Small intestine (tissue), 7 donors: ENCODE data around the gene RTP5. TPM values are rescaled to one million over a fixed set of nuclear protein-coding genes. Genes with fewer than 3 reads are reported as not detected.

Experiments used
- DNase-seq, 2 donors: peaks; one replicate each; pipeline versions ENCODE4 v3.0.0 to v3.0.0-alpha.2; 2013
- FAIRE-seq: peaks from 2 replicates; lab custom pipeline; 2012; peaks lifted over from hg19 to GRCh38; lab: Jason Lieb, UNC
- H3K27ac ChIP-seq, 3 donors: one replicate each; pipeline ENCODE4 v1.5.1; 2013; ENCODE audit warnings: low read length in 2 of 3, mild to moderate bottlenecking in 2 of 3, control low read depth in 1 of 3, inconsistent platforms in 1 of 3, low read depth in 1 of 3, moderate library complexity in 1 of 3
- H3K27me3 ChIP-seq, 3 donors: one replicate each; pipeline ENCODE4 v1.6.1; 2013; ENCODE audit warnings: low read length in 3 of 3, inconsistent platforms in 1 of 3; ENCODE audit not compliant: control insufficient read depth in 3 of 3, insufficient read depth in 3 of 3
- H3K36me3 ChIP-seq, 3 donors: one replicate each; pipeline ENCODE4 v1.6.1; 2013; ENCODE audit warnings: low read length in 3 of 3, inconsistent platforms in 1 of 3, low read depth in 1 of 3, mild to moderate bottlenecking in 1 of 3, moderate library complexity in 1 of 3; ENCODE audit not compliant: control insufficient read depth in 3 of 3, insufficient read depth in 2 of 3
- H3K4me1 ChIP-seq, 3 donors: one replicate each; pipeline ENCODE4 v1.6.1; 2013; ENCODE audit warnings: low read length in 2 of 3, inconsistent platforms in 1 of 3, low read depth in 1 of 3, mild to moderate bottlenecking in 1 of 3, moderate library complexity in 1 of 3; ENCODE audit not compliant: control insufficient read depth in 3 of 3, insufficient read depth in 2 of 3
- H3K4me3 ChIP-seq, 3 donors: one replicate each; pipeline ENCODE4 v1.5.1; 2013; ENCODE audit warnings: low read length in 3 of 3, control low read depth in 1 of 3, inconsistent platforms in 1 of 3, low read depth in 1 of 3, mild to moderate bottlenecking in 1 of 3, moderate library complexity in 1 of 3
- H3K9me3 ChIP-seq, 2 donors: one replicate each; pipeline ENCODE4 v1.6.1; 2013; ENCODE audit warnings: low read depth in 1 of 2, low read length in 1 of 2; ENCODE audit not compliant: control insufficient read depth in 2 of 2, insufficient read depth in 1 of 2
- WGBS, 3 donors: extraction: QIAGEN DNeasy Blood & Tissue Kit; methylation state at CpG; one replicate each; pipeline ENCODE4 v1.1.7; 2013; 5-methylcytosine and 5-hydroxymethylcytosine counted together
- polyA plus RNA-seq, 4 donors: library from polyadenylated mRNA; stranded (reverse) in 3 of 4; unstranded in 1 of 4; fragments of 200-250 nt in 3 of 4; fragments of 120-200 nt in 1 of 4; gene quantifications; one replicate each; pipeline versions ENCODE4 v1.2.1 to v1.2.3, GENCODE V29; 2013
- donor health status: healthy with polysubstance abuse.
- donor health status: control.
- donor health status: control.
- donor health status: Bipolar disorder and iron deficiency.
- donor health status: healthy.

The RTP5 gene
- polyA plus RNA-seq, 4 donors, result 0.04 TPM; not detected in 3

DNA sequence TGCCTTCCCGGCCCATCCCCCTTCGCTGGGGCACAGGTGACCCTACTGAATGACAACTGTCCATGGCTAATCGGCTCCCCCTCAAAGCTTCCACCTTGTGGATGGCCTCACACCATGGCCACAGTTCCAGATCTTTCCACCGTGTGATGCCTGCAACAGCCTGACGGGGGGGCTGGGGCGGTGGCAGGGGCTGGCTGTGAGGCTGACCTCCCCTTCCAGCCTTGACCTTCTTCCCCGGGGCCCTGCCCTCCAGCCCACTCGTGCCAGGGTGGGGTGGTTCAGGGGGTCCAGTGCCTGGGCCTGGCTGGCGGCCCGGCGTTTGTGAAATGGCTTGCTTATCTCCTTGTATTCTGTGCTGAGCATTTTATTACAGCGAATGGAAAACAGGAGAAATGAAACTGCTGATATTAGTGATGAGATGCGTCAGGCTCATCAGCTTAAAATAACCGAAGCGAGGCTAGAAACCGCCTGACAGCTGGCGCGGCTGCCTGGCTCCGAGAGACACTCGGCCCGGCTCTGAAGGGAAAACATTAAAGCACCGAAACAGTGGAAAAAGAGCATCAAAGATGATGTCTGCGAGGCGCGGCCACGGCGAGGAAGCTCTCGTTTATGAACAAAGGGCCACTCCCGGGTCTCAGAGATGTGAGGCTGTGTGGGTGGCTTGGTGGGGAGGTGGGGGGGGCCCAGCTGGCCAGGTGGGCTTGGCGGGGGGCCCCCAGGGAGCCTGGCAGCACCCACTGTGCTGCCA lies 9.9 kb upstream of the RTP5 start:
- peak overlapping the region in 1 of 3 donors; percentile 14 for H3K4me3 ChIP-seq
- 5 to 18% (median 16%) methylated on average over 30 of the region's 30 CpGs for WGBS, 3 donors

DNA sequence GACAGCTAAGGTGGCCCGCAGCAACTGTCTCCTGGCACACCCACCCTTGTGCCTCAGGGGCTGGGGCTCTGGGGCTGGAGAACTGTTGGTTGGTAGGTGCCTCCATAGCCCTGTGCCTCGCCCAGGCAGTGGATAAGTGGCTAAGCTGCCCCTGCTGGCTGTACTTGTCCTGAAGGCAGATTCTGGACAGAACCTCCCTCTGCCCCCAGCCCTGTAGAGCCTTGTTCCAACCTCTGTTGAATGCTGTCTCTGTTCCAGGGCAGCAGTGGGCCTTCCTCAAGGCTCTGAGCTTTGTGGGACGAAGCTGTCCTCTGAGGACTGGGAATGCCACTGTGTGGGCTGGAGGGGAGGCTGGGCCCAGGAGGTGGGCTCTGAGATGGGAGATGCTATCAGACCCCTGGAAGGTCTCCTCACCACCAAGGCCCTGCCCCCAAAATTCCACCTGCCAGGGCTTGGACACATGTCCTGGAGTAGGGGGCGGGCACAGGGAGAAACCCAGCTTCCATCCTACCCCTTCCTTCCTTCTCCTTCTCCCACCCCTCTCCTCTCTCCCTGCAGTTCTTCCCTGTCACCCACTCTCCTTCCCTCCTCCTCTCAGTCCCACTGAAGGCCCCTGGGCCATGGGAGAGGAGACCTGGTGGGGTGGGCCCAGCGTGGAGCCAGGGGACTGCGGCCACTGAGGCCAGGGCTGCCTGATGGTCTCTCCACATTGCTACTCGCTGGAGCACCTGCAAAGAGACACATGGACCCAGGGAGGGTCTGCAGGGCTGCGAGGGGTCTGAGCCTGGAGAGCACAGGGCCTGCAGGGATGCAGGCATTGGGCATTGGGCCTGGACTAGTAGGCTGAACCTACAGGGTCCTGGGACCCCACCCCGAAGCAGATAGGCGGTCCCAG lies 9.1 kb upstream of the RTP5 start:
- peak overlapping the region in 1 of 3 donors; percentile 14 for H3K4me3 ChIP-seq
- no peaks in the 10 kb centered on the region for H3K9me3 ChIP-seq
- DNase-seq (no peak), FAIRE-seq (no peak)
- H3K27me3 ChIP-seq, result peaks cover 0 to 23% (median 11%) of the 10 kb centered on the region in 3 donors
- peak overlapping the region in 1 of 3 donors; percentile 2 for H3K27ac ChIP-seq
- H3K36me3 ChIP-seq, result no peaks in the 10 kb centered on the region
- WGBS, 3 donors, result 70 to 80% (median 76%) methylated on average over 7 to 10 of the region's 10 CpGs
- peaks cover 0 to 4% (median 3%) of the 10 kb centered on the region in 3 donors for H3K4me1 ChIP-seq

More for the DNA sequence above, 9.9 kb upstream of the RTP5 start:
- Histone ChIP-seq H3K27ac (peak overlapping the region in 1 of 3 donors; percentile 57), H3K27me3 (peaks cover 0 to 20% (median 6%) of the 10 kb centered on the region in 3 donors), H3K36me3 (no peaks in the 10 kb centered on the region), H3K9me3 (no peaks in the 10 kb centered on the region), H3K4me1 (peaks cover 0 to 4% (median 3%) of the 10 kb centered on the region in 3 donors)
- FAIRE-seq (no peak), DNase-seq (peak; percentile 24 to 31)

DNA sequence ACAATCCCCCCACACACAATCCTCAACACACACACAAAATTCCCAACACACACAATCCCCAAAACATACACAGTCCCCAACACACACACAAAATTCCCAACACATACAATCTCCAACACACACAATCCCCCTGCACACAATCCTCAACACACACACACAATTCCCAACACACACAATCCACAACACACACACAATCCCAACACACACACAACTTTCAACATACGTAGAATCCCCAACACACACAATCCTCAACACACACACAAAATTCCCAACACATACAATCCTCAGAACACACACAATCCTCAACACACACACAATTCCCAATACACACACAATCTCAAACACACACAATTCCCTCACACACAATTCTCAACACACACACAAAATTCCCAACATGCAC lies 8.3 kb upstream of the RTP5 start:
- H3K4me1 ChIP-seq, result peaks cover 0 to 4% (median 3%) of the 10 kb centered on the region in 3 donors
- no peak overlapping the region for H3K4me3 ChIP-seq
- no peak overlapping the region for H3K27ac ChIP-seq
- H3K27me3 ChIP-seq, result peaks cover 0 to 32% (median 17%) of the 10 kb centered on the region in 3 donors
- H3K9me3 ChIP-seq, result no peaks in the 10 kb centered on the region
- WGBS, 3 donors, result 92 to 96% (median 92%) methylated on average over 1 of the region's 1 CpG
- DNase-seq (no peak), FAIRE-seq (no peak)
- no peaks in the 10 kb centered on the region for H3K36me3 ChIP-seq

DNA sequence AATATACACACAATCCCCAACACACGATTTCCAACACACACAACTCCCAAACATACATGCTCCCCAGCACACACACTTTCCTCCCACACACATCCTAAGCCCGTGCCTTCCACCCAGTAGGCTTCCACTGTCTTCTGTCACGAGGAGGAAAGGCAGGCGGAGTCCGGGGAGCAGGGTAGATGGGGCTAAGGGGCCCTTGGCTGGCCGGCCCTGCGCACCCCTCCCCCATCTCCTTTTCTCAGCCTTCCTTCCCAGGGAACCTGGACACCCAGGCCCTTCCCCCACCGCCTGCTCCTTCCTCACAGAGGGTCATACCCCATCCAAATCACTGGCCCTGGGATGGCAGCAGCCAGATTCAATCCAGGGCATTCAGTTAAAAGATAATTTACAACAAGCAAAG lies 7.4 kb upstream of the RTP5 start:
- no peaks in the 10 kb centered on the region for H3K9me3 ChIP-seq
- peaks cover 0 to 39% (median 17%) of the 10 kb centered on the region in 3 donors for H3K27me3 ChIP-seq
- no peaks in the 10 kb centered on the region for H3K36me3 ChIP-seq
- H3K27ac ChIP-seq, result no peak overlapping the region
- no peak overlapping the region for H3K4me3 ChIP-seq
- H3K4me1 ChIP-seq, result peaks cover 0 to 4% (median 3%) of the 10 kb centered on the region in 3 donors
- 73 to 82% (median 80%) methylated on average over 8 of the region's 8 CpGs for WGBS, 3 donors
- FAIRE-seq, result no peak
- DNase-seq, result no peak

DNA sequence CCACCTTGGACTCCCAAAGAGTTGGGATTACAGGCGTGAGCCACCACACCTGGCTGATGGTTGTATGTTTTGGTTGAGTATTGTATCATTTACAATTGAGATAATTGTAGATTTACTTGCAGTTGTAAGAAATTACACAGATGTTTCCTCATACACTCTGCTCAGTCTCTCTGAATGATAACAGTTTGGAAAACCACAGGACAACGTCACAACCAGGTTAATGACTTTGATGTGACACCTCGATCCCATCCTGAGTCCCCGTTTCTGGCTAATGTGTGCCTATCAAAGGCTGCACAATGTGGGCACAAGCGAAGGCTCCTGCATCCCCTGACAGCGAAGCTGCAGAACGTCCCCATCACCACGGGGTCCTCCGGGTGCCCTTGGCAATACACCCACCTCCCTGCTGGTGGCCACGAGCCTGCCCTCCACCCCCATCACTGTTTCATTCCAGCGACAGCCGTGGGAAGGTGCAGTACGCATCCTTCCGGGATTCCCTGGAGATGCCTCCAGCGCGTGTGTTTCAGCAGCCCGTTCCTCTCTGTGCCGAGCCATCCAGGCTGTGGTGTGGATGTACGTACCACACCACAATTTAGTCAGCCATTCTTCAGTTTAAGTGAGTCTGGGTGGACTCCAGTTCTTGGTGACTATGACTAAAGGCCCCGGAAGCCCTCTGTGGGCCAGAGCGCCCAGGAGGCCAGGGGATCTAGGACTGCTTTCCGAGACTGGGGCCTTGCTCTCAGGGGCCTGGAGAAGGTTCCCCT lies 6.6 kb upstream of the RTP5 start:
- DNase-seq, result no peak
- no peaks in the 10 kb centered on the region for H3K36me3 ChIP-seq
- H3K4me1 ChIP-seq, result peaks cover 0 to 4% (median 3%) of the 10 kb centered on the region in 3 donors
- no peak overlapping the region for H3K4me3 ChIP-seq
- FAIRE-seq, result no peak
- no peaks in the 10 kb centered on the region for H3K9me3 ChIP-seq
- no peak overlapping the region for H3K27ac ChIP-seq
- WGBS, 3 donors, result 68 to 81% (median 79%) methylated on average over 22 of the region's 22 CpGs
- peaks cover 0 to 43% (median 19%) of the 10 kb centered on the region in 3 donors for H3K27me3 ChIP-seq

DNA sequence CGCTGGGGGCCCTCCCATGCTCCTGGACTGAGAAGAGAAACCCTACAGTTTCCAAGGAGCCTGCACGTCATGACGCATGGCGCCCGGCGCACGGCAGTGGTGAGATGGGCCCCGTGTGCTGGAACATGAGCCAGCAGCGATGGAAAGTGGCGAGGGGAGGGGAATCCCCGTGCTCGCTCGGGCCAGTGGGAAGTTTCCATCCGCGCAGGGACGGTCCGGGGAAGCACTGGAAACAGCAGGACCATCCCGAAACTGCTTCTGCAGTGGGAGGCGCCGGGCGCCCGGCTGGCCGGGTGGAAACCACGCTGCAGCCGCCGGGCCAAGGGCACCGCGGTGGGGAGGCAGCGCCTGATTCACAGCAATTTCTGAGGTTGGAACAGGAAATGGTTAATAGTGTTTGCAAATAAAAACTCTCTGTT lies 6.0 kb upstream of the RTP5 start:
- peaks cover 0 to 43% (median 19%) of the 10 kb centered on the region in 3 donors for H3K27me3 ChIP-seq
- H3K27ac ChIP-seq, result no peak overlapping the region
- FAIRE-seq, result no peak
- 24 to 31% (median 26%) methylated on average over 29 of the region's 29 CpGs for WGBS, 3 donors
- no peaks in the 10 kb centered on the region for H3K9me3 ChIP-seq
- no peak for DNase-seq
- no peaks in the 10 kb centered on the region for H3K36me3 ChIP-seq
- peak overlapping the region in 1 of 3 donors; percentile 10 for H3K4me3 ChIP-seq
- H3K4me1 ChIP-seq, result peaks cover 0 to 4% (median 3%) of the 10 kb centered on the region in 3 donors

DNA sequence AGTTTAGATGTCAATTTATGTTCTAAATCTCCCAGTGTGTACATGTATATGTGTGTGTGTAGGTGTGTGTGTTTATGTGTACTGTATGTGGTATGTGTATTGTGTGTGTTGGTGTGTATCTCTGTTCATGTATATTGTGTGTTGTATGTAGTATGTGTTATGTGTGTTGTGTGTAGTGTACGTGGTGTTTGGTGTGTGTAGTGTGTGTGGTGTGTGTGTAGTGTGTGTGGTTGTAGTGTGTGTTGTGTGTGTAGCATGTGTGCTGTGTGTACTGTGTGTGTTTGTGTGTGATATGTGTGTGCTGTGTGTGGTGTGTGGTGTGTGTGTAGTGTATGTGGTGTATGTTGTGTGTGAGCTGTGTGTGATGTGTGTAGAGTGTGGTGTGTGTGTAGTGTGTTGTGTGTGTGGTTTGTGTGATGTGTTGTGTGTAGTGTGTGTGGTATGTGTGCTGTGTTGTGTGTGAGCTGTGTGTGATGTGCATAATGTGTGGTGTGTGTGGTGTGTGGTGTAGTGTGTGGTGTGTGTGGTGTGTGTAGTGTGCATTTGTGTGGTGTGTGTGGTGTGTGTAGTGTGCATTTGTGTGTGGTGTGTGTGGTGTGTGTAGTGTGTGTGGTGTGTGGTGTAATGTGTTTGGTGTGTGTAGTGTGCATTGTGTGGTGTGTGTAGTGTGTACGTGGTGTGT lies 5.2 kb upstream of the RTP5 start:
- Histone ChIP-seq H3K27me3 (peaks cover 0 to 43% (median 19%) of the 10 kb centered on the region in 3 donors), H3K4me3 (no peak overlapping the region), H3K4me1 (peaks cover 0 to 3% (median under 1%) of the 10 kb centered on the region in 3 donors), H3K36me3 (no peaks in the 10 kb centered on the region), H3K9me3 (no peaks in the 10 kb centered on the region), H3K27ac (no peak overlapping the region)
- WGBS, 3 donors, result 67 to 87% (median 78%) methylated on average over 2 of the region's 2 CpGs
- FAIRE-seq (no peak), DNase-seq (no peak)
